ENCODE measurements around the gene TIAM2.

Gene TIAM2

DNA sequence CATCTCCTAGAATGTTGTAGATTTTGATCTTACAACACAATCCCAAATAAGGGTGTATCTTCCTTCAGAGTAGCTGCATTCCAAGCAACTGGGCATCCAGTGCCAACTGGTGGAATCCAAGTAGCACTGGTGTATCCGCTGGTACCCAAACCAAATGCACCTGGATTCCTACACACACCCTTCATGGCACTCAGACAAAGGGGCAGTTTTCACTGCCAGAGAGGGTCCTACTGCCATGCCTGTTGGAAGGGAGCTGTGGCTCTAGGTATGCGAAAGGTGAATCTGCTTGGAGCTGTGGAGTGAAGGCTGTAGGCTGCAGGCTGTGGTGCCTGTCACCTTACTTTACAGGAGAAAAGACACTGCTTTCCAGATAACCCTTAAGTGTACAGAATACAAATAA lies 251.7 kb downstream of the TIAM2 start:
- peaks cover 15% of the 10 kb centered on the region for H3K4me1 ChIP-seq (ENCODE audit: insufficient read depth, poor library complexity, severe bottlenecking)
- TF ChIP-seq, protein P1, sequence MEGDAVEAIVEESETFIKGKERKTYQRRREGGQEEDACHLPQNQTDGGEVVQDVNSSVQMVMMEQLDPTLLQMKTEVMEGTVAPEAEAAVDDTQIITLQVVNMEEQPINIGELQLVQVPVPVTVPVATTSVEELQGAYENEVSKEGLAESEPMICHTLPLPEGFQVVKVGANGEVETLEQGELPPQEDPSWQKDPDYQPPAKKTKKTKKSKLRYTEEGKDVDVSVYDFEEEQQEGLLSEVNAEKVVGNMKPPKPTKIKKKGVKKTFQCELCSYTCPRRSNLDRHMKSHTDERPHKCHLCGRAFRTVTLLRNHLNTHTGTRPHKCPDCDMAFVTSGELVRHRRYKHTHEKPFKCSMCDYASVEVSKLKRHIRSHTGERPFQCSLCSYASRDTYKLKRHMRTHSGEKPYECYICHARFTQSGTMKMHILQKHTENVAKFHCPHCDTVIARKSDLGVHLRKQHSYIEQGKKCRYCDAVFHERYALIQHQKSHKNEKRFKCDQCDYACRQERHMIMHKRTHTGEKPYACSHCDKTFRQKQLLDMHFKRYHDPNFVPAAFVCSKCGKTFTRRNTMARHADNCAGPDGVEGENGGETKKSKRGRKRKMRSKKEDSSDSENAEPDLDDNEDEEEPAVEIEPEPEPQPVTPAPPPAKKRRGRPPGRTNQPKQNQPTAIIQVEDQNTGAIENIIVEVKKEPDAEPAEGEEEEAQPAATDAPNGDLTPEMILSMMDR (IDR thresholded peaks at IDR 0.05; ENCODE audit: poor library complexity, severe bottlenecking) = no peak

DNA sequence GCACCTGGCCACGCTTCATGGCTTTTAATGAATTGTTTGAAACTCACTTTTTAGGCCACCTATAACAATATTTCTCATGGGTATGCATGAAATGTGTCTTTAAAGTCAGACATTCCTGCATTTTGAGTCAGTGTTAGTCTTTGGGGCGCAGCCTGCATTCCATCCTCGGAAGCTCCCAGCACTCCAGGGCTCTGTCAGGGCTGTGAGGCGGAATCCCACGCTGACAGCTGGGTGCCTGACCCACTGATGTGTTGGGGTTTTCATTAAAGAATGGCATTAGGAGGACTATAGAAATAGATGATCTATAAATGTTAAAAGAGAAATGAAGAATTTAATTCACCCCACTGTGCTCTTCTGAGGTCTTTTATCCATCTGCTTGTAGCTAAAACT lies 252.5 kb downstream of the TIAM2 start:
- ATAC-seq (ENCODE audit: low read depth) = peak; percentile 95
- peak overlapping the region; percentile 86 for H3K27ac ChIP-seq (ENCODE audit: poor library complexity, severe bottlenecking)
- no peaks in the 10 kb centered on the region for H3K27me3 ChIP-seq (ENCODE audit: insufficient read depth, poor library complexity, severe bottlenecking)
- no peaks in the 10 kb centered on the region for H3K36me3 ChIP-seq (ENCODE audit: low read depth)
- peak; percentile 82 for DNase-seq (ENCODE audit: low spot score)
- TF ChIP-seq, protein P1 (IDR thresholded peaks at IDR 0.05; ENCODE audit: poor library complexity, severe bottlenecking) = no peak
- H3K4me1 ChIP-seq (ENCODE audit: insufficient read depth, poor library complexity, severe bottlenecking) = peaks cover 15% of the 10 kb centered on the region
- H3K4me3 ChIP-seq (ENCODE audit: severe bottlenecking) = no peak overlapping the region
- H3K9me3 ChIP-seq (ENCODE audit: severe bottlenecking) = no peaks in the 10 kb centered on the region

More for the DNA sequence above, 251.7 kb downstream of the TIAM2 start:
- H3K36me3 ChIP-seq (ENCODE audit: low read depth) = no peaks in the 10 kb centered on the region
- no peak overlapping the region for H3K4me3 ChIP-seq (ENCODE audit: severe bottlenecking)
- H3K27me3 ChIP-seq (ENCODE audit: insufficient read depth, poor library complexity, severe bottlenecking) = no peaks in the 10 kb centered on the region
- no peaks in the 10 kb centered on the region for H3K9me3 ChIP-seq (ENCODE audit: severe bottlenecking)
- H3K27ac ChIP-seq (ENCODE audit: poor library complexity, severe bottlenecking) = peak overlapping the region; percentile 86
- ATAC-seq (ENCODE audit: low read depth) (no peak), DNase-seq (ENCODE audit: low spot score) (no peak)

DNA sequence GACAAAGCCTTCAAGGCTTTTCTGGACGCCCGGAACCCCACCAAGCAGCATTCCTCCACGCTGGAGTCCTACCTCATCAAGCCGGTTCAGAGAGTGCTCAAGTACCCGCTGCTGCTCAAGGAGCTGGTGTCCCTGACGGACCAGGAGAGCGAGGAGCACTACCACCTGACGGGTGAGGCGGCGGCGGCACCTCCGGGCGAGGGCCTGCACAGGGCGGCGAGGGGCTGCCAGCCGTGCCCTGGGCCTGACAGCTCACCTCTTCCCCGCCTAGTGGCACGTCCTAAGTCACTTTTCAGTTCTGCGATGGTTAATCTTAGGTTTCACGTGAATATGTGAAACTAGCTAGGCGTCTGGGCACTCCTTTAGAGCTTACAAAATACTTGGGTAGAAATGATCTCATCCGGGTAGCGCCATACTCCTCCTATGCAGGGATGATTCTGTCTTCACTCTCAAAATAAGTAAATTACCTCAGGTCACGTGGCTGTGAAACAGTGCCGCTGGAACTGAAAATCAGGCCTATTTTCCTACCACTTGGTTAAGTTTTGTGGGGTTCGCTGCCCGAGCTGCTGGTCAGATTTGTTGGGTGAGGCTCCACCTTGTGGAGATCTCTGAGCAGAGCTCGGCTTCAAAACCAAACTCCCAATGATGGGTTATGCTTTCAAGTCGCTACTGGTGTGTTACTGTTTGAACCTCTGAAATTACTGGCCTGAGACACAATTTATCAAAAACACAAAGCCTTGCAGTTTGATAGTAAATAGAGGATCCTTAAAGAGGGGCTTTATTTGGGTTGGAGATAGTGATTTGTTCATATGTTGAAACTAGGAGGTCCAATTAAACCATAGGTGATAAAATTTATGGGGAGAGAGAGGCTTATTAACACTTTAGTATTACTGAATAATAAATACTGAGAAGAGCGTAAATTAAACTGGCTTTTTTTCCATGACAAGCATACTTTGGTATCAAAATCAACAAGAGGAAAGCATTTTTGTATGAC lies 253.2 kb downstream of the TIAM2 start:
- DNase-seq (ENCODE audit: low spot score) (no peak), ATAC-seq (ENCODE audit: low read depth) (peak; percentile 54)
- no peaks in the 10 kb centered on the region for H3K36me3 ChIP-seq (ENCODE audit: low read depth)
- H3K27me3 ChIP-seq (ENCODE audit: insufficient read depth, poor library complexity, severe bottlenecking) = no peaks in the 10 kb centered on the region
- H3K4me3 ChIP-seq (ENCODE audit: severe bottlenecking) = no peak overlapping the region
- H3K4me1 ChIP-seq (ENCODE audit: insufficient read depth, poor library complexity, severe bottlenecking) = peaks cover 15% of the 10 kb centered on the region
- peak overlapping the region; percentile 86 for H3K27ac ChIP-seq (ENCODE audit: poor library complexity, severe bottlenecking)
- TF ChIP-seq, protein P1 (IDR thresholded peaks at IDR 0.05; ENCODE audit: poor library complexity, severe bottlenecking) = peak; percentile 86
- no peaks in the 10 kb centered on the region for H3K9me3 ChIP-seq (ENCODE audit: severe bottlenecking)

DNA sequence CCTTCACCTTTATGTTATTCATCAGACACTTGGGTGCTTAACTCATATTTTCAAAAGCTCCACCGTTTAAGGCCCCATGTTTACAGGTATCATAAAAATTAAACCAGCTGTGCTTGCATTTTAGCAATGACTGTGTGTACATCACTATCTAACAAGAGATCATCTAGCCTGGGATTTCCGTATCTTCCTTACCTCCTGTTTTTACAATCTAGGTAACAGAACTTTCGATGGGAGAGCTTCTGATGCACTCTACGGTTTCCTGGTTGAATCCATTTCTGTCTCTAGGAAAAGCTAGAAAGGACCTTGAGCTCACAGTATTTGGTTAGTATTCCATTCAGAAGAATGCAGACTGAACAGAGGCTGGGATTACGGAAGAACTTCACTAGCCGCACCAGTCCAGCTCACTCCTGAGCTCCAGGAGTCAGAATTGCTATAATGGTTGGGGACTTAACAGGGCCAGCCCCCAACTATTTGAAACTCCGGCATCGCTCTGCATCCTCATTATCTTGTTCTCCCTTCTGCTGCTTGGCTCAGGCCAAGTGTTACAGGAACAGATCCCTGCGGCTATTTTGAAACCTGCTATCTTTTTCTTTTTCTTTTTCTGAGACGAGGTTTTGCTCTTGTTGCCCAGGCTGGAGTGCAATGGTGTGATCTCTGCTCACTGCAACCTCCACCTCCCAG lies 255.7 kb downstream of the TIAM2 start:
- H3K36me3 ChIP-seq (ENCODE audit: low read depth) = peaks cover 12% of the 10 kb centered on the region
- no peak overlapping the region for H3K4me3 ChIP-seq (ENCODE audit: severe bottlenecking)
- ATAC-seq (ENCODE audit: low read depth) = no peak
- H3K27ac ChIP-seq (ENCODE audit: poor library complexity, severe bottlenecking) = no peak overlapping the region
- TF ChIP-seq, protein P1 (IDR thresholded peaks at IDR 0.05; ENCODE audit: poor library complexity, severe bottlenecking) = no peak
- H3K9me3 ChIP-seq (ENCODE audit: severe bottlenecking) = no peaks in the 10 kb centered on the region
- peaks cover 15% of the 10 kb centered on the region for H3K4me1 ChIP-seq (ENCODE audit: insufficient read depth, poor library complexity, severe bottlenecking)
- DNase-seq (ENCODE audit: low spot score) = no peak
- no peaks in the 10 kb centered on the region for H3K27me3 ChIP-seq (ENCODE audit: insufficient read depth, poor library complexity, severe bottlenecking)
